Body of pancreas (tissue), 4 donors: ENCODE results near the gene ERCC3. TPM values are rescaled to one million over a fixed set of nuclear protein-coding genes. Genes with fewer than 3 reads are reported as not detected.
"Not testable (repeated sequence)": the region's sequence is repeated elsewhere in the genome, so short reads cannot be mapped to it uniquely, and the experiment has no call there.

Experiments
- ATAC-seq: fragments of 150-250 bp; one replicate; pipeline ENCODE4 v1.9.1; 2016
- DNase-seq, 4 donors: peaks; one replicate each; pipeline ENCODE4 v3.0.0-alpha.2; 2019
- H3K27ac ChIP-seq, 4 donors: fragments of 200-600 bp; sonication (generic); 1 replicate in 3 of 4; 2 replicates in 1 of 4; pipeline versions ENCODE4 v1.5.1 to v1.6.1; 2016 to 2019; ENCODE audit warnings: mild to moderate bottlenecking in 1 of 4, mixed read lengths in 1 of 4, moderate library complexity in 1 of 4
- H3K27me3 ChIP-seq, 2 donors: fragments of 200-600 bp; sonication (generic); one replicate each; pipeline ENCODE4 v1.6.0; 2016; ENCODE audit warnings: mild to moderate bottlenecking in 1 of 2
- H3K36me3 ChIP-seq, 2 donors: fragments of 200-600 bp; sonication (generic); replicated peaks in 1 of 2; 2 replicates each; pipeline ENCODE4 v1.5.1; 2016; ENCODE audit warnings: low read depth in 2 of 2; ENCODE audit not compliant: insufficient read depth in 1 of 2
- H3K4me1 ChIP-seq: fragments of 200-600 bp; sonication (generic); one replicate; pipeline ENCODE4 v1.6.0; 2016
- H3K4me3 ChIP-seq, 2 donors: fragments of 200-600 bp; sonication (generic); 1 replicate in 1 of 2; 2 replicates in 1 of 2; pipeline ENCODE4 v1.5.1; 2016 to 2019
- H3K9me3 ChIP-seq, 3 donors: fragments of 200-600 bp; sonication (generic); 1 replicate in 2 of 3; 2 replicates in 1 of 3; pipeline ENCODE4 v1.5.1; 2016
- CTCF ChIP-seq, 7 experiments: fragments of 450-650 bp in 4 of 7; fragments of 200-600 bp in 3 of 7; sonication (generic) in 3 of 7; IDR thresholded peaks; one replicate each; pipeline ENCODE4 v1.5.1; 2016 to 2019; ENCODE audit warnings: antibody characterized with exemption in 7 of 7
- POLR2A ChIP-seq, 3 donors: fragments of 450-650 bp; IDR thresholded peaks; one replicate each; pipeline ENCODE4 v1.6.1; 2016; ENCODE audit warnings: antibody characterized with exemption in 3 of 3, mild to moderate bottlenecking in 2 of 3
- WGBS, 2 donors: methylation state at CpG; one replicate each; pipeline ENCODE4 v1.1.5; 2017; 5-methylcytosine and 5-hydroxymethylcytosine counted together
- intact Hi-C: fragments of 100-400 bp; cut with DNase I; formaldehyde crosslinking; loops from one replicate; pipeline ENCODE4 v1.15.1; 2023
- small RNA-seq: library from RNA; depleted of rRNA; stranded (forward); fragments of <200 nt; gene quantifications from one replicate; pipeline ENCODE3, GENCODE V24; 2016
- total RNA-seq, 2 donors: library from RNA; depleted of rRNA; stranded (reverse); fragments of >200 nt; gene quantifications; one replicate each; pipeline ENCODE4 v1.1.0, GENCODE V29; 2016

Gene ERCC3
- total RNA-seq, 2 donors from 2014 or later, result 28.5 to 54.7 TPM

DNA sequence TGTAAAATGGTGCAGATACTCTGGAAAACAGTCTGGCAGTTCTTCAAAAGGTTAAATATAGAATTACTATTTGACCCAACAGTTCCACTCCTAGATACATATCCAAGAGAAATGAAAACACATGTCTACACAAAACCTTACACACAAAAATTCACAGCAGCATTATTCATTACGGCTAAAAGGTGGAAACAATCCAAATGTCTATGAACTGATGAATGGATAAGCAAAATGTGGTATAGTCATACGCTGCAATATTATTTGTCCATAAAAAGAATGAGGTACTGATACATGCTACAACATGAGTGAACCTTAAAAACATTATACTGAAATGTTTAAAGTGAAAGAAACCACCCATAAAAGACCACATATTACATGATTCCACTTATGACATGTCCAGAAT, 77.8 kb downstream of the ERCC3 start:
- Histone ChIP-seq H3K9me3 (no peaks in the 10 kb centered on the region), H3K4me1 (peaks cover 23% of the 10 kb centered on the region), H3K36me3 (no peaks in the 10 kb centered on the region), H3K27me3 (peaks cover 6 to 19% of the 10 kb centered on the region in 2 donors), H3K27ac (no peak overlapping the region), H3K4me3 (no peak overlapping the region)
- TF ChIP-seq CTCF (IDR thresholded peaks at IDR 0.05), result no peak
- no peak for TF ChIP-seq POLR2A (IDR thresholded peaks at IDR 0.05)
- DNase-seq, result no peak
- WGBS, 2 donors, result 67 to 76% methylated on average over 2 of the region's 2 CpGs
- intact Hi-C loops, result no loop called here
- no peak for ATAC-seq

DNA sequence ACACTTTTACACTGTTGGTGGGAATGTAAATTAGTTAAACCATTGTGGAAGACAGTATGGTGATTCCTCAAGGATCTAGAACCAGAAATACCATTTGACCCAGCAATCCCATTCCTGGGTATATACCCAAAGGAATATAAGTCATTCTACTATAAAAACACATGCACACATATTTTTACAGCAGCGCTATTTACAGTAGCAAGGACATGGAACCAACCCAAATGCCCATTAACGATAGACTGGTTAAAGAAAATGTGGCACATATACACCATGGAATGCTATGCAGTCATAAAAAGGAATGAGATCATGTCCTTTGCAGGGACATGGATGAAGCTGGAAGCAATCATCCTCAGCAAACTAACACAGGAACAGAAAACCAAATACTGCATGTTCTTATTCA, 79.7 kb downstream of the ERCC3 start:
- DNase-seq, H3K4me3 ChIP-seq, H3K36me3 ChIP-seq, H3K9me3 ChIP-seq, H3K27ac ChIP-seq, H3K4me1 ChIP-seq, intact Hi-C loops, ATAC-seq: not testable (repeated sequence)
- WGBS, 2 donors, result 87 to 91% methylated on average over 2 of the region's 2 CpGs
- peaks cover 1 to 13% of the 10 kb centered on the region in 2 donors for H3K27me3 ChIP-seq

DNA sequence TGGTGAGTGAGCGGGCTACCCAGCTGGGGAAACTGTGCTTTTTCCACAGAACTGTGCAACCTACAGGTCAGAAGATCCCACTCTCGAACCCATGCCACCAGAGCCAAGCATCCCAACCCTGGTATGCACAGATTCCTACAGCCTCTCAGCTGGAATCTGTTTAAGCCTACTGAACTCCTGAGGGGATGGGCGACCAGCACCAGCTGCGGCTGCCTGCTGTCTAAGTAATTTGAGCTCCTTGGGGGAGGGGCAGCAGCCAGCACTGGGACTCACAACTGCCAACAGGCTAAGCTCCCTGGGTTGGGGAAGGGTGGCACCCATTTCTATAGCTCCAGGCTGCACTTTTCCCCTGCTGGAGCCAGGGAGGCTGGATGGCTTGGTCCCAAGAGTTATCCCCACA, 85.6 kb downstream of the ERCC3 start:
- TF ChIP-seq CTCF (IDR thresholded peaks at IDR 0.05) (no peak), POLR2A (IDR thresholded peaks at IDR 0.05) (no peak)
- no peaks in the 10 kb centered on the region for H3K27me3 ChIP-seq
- intact Hi-C loops, result no loop called here
- no peaks in the 10 kb centered on the region for H3K36me3 ChIP-seq
- 63 to 73% methylated on average over 3 to 4 of the region's 4 CpGs for WGBS, 2 donors
- no peak overlapping the region for H3K4me3 ChIP-seq
- DNase-seq, result no peak
- no peaks in the 10 kb centered on the region for H3K9me3 ChIP-seq
- no peaks in the 10 kb centered on the region for H3K4me1 ChIP-seq
- H3K27ac ChIP-seq, result no peak overlapping the region
- no peak for ATAC-seq

Small RNA genes within 50 kb of the gene (small RNA-seq; reads per million reads assigned to genes)
- not detected for gene RNU6-1147P

Other genes with a start within 250 kb of the ERCC3 start
- gene BIN1, start 187.0 kb downstream of the ERCC3 start, total RNA-seq, result 10 to 100 TPM; 24.4 to 43.5 TPM
- gene CYP27C1, start 73.8 kb downstream of the ERCC3 start, total RNA-seq, result under 1 TPM in 1 of 2 donors, not detected in 1; 0.52 TPM
- gene MAP3K2, start 93.8 kb upstream of the ERCC3 start, total RNA-seq, result 10 to 100 TPM; 27.8 to 35.3 TPM
- gene PROC, start 124.3 kb upstream of the ERCC3 start, total RNA-seq, result under 1 TPM in 1 of 2 donors, not detected in 1; 0.26 TPM
- 10 to 100 TPM; 25.9 to 26.7 TPM for gene IWS1, start 232.3 kb upstream of the ERCC3 start, total RNA-seq
- 1 to 10 TPM in 1 of 2 donors, under 1 TPM in 1; 0.33 to 1.8 TPM for gene MYO7B, start 241.5 kb upstream of the ERCC3 start, total RNA-seq